ENCODE data around the gene GSTM1.

The GSTM1 gene

GRCh38 chr1:109687641-109688499, at the start of gene GSTM1:
Gene GSTM1 (plus strand): TSS chr1:109687817. CDS start chr1:109687874, 57 bp downstream.
- DNase-seq (ENCODE audit: low read depth in 2 of 2) = no peak

GRCh38 chr1:109639063-109639840, 48.4 kb upstream of the GSTM1 start:
- no peak for DNase-seq (ENCODE audit: low read depth in 2 of 2)

GRCh38 chr1:109639841-109640184, 47.8 kb upstream of the GSTM1 start:
- no peak for DNase-seq (ENCODE audit: low read depth in 2 of 2)

GRCh38 chr1:109640285-109640865, 47.2 kb upstream of the GSTM1 start:
- DNase-seq (ENCODE audit: low read depth in 2 of 2) = peak; percentile 83 to 96

- no peak for DNase-seq (ENCODE audit: low read depth in 2 of 2)
Observed at GRCh38 chr1:109641078-109641740, 46.4 kb upstream of the GSTM1 start.

GRCh38 chr1:109641861-109642260, 45.8 kb upstream of the GSTM1 start:
- DNase-seq (ENCODE audit: low read depth in 2 of 2) = no peak

- no peak for DNase-seq (ENCODE audit: low read depth in 2 of 2)
Observed at GRCh38 chr1:109642626-109643025, 45.0 kb upstream of the GSTM1 start.

- DNase-seq (ENCODE audit: low read depth in 2 of 2) = peak; percentile 68 to 87
Observed at GRCh38 chr1:109643385-109644230, 44.0 kb upstream of the GSTM1 start.

GRCh38 chr1:109644670-109645069, 42.9 kb upstream of the GSTM1 start:
- no peak for DNase-seq (ENCODE audit: low read depth in 2 of 2)

GRCh38 chr1:109649491-109649914, 38.1 kb upstream of the GSTM1 start:
- no peak for DNase-seq (ENCODE audit: low read depth in 2 of 2)

GRCh38 chr1:109650609-109651008, 37.0 kb upstream of the GSTM1 start:
- DNase-seq (ENCODE audit: low read depth in 2 of 2) = no peak

GRCh38 chr1:109652402-109652801, 35.2 kb upstream of the GSTM1 start:
- no peak for DNase-seq (ENCODE audit: low read depth in 2 of 2)

GRCh38 chr1:109653306-109653705, 34.3 kb upstream of the GSTM1 start:
- DNase-seq (ENCODE audit: low read depth in 2 of 2) = no peak

GRCh38 chr1:109654519-109654918, 33.1 kb upstream of the GSTM1 start:
- DNase-seq (ENCODE audit: low read depth in 2 of 2) = no peak

GRCh38 chr1:109655615-109656519, 31.8 kb upstream of the GSTM1 start, which contains the start of gene GSTM4:
Gene GSTM4 (plus strand): TSS chr1:109656099. CDS start chr1:109656390, 291 bp downstream.
- peak; percentile 31 to 72 for DNase-seq (ENCODE audit: low read depth in 2 of 2)

GRCh38 chr1:109657395-109657794, 30.2 kb upstream of the GSTM1 start:
- DNase-seq (ENCODE audit: low read depth in 2 of 2) = no peak

- DNase-seq (ENCODE audit: low read depth in 2 of 2) = no peak
Observed at GRCh38 chr1:109657970-109658369, 29.6 kb upstream of the GSTM1 start.

GRCh38 chr1:109658533-109659042, 29.0 kb upstream of the GSTM1 start:
- no peak for DNase-seq (ENCODE audit: low read depth in 2 of 2)

GRCh38 chr1:109659145-109659544, 28.5 kb upstream of the GSTM1 start:
- no peak for DNase-seq (ENCODE audit: low read depth in 2 of 2)

All from stimulated activated CD4-positive, alpha-beta T cell treated with anti-CD3 and anti-CD28 coated beads, Interleukin-12 subunit alpha, Interleukin-12 subunit beta, amount 100 ng/mL, for 24 hours (primary cell).